HG03135 (cell line): ENCODE measurements around the gene MMP23B.
A peak's percentile ranks its signal among the peaks of the same experiment; 100 is the strongest.
"Not testable (repeated sequence)": the region's sequence is repeated elsewhere in the genome, so short reads cannot be mapped to it uniquely, and the experiment has no call there.

ENCODE experiments used
- ATAC-seq: cut with Tn5 transposase; IDR thresholded peaks from one replicate; pipeline ENCODE4 v1.9.1; 2021; ENCODE audit warnings: mild to moderate bottlenecking, moderate library complexity; ENCODE audit not compliant: unreplicated experiment

MMP23B gene

GRCh38 chr1:1629430-1630190 lies 2.4 kb upstream of the MMP23B start:
- no peak for ATAC-seq

GRCh38 chr1:1630191-1630964 lies 1.6 kb upstream of the MMP23B start:
- ATAC-seq, result peak; percentile 64

GRCh38 chr1:1630965-1631781 lies 800 bp upstream of the MMP23B start:
- ATAC-seq, result no peak

- not testable (repeated sequence) for ATAC-seq
These were observed 1.4 kb downstream of the MMP23B start for GRCh38 chr1:1633409-1633808.

- ATAC-seq, result not testable (repeated sequence)
These were observed 2.6 kb downstream of the MMP23B start for GRCh38 chr1:1634613-1635012.

GRCh38 chr1:1636621-1637478 lies 4.9 kb downstream of the MMP23B start:
- not testable (repeated sequence) for ATAC-seq

GRCh38 chr1:1637479-1637875 lies 5.5 kb downstream of the MMP23B start:
- not testable (repeated sequence) for ATAC-seq

- ATAC-seq, result not testable (repeated sequence)
These were observed 6.6 kb downstream of the MMP23B start for GRCh38 chr1:1638528-1638927.

GRCh38 chr1:1639368-1639767 lies 7.4 kb downstream of the MMP23B start:
- ATAC-seq, result not testable (repeated sequence)

- ATAC-seq, result not testable (repeated sequence)
These were observed 8.1 kb downstream of the MMP23B start for GRCh38 chr1:1640081-1640480.

- not testable (repeated sequence) for ATAC-seq
These were observed 8.9 kb downstream of the MMP23B start for GRCh38 chr1:1640711-1641461.

GRCh38 chr1:1646326-1646725 lies 14.4 kb downstream of the MMP23B start:
- ATAC-seq, result not testable (repeated sequence)

- ATAC-seq, result not testable (repeated sequence)
These were observed 15.7 kb downstream of the MMP23B start for GRCh38 chr1:1647567-1648241.

GRCh38 chr1:1648265-1648664 lies 16.3 kb downstream of the MMP23B start:
- not testable (repeated sequence) for ATAC-seq

GRCh38 chr1:1658583-1659549 lies 26.9 kb downstream of the MMP23B start, which contains the start of gene CDK11B:
TSS of gene CDK11B (minus strand) at chr1:1659004. CDS start at chr1:1657485, 1,519 bp downstream.
- ATAC-seq, result peak; percentile 79

GRCh38 chr1:1662392-1662791 lies 30.4 kb downstream of the MMP23B start:
- ATAC-seq, result not testable (repeated sequence)

GRCh38 chr1:1662830-1663560 lies 31.0 kb downstream of the MMP23B start:
- ATAC-seq, result not testable (repeated sequence)
